Stimulated activated CD4-positive, alpha-beta T cell treated with anti-CD3 and anti-CD28 coated beads, Interleukin-15, amount 100 ng/mL, for 1 hour (primary cell): ENCODE measurements around the gene SMLR1.
"Not testable (repeated sequence)": the region's sequence is repeated elsewhere in the genome, so short reads cannot be mapped to it uniquely, and the experiment has no call there.

Experiments used
- DNase-seq, 2 donors: peaks; one replicate each; pipeline ENCODE4 v3.0.0-alpha.2; 2020; ENCODE audit warnings: low read depth in 1 of 2, low spot score in 1 of 2

SMLR1 gene

GRCh38 chr6:130827247-130828149, at the start of gene SMLR1:
Gene SMLR1, plus strand, starts transcription at chr6:130827406. Its CDS starts 8 bp downstream, at chr6:130827414.
- DNase-seq, result no peak

- no peak for DNase-seq
Observed at GRCh38 chr6:130778946-130779657, 48.1 kb upstream of the SMLR1 start.

DNA sequence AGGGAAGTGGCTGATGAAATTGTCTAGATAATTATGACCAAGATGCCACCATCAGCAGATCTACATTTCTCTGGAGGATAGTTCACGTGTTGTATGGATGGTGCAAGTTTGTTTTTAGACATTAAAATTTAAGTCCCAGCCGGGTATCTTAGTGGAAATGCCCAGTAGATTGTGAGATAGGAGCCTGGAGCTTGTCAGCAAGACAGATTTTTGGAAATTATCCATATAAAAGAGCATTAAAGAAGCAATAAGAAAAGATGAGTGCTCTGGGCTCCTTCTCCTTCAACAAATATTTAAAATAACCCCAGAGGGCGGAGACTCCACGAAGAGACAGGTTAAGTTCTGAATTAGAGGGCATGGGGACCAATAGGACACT, 47.6 kb upstream of the SMLR1 start:
- DNase-seq, result no peak

GRCh38 chr6:130780122-130780521, 47.1 kb upstream of the SMLR1 start:
- no peak for DNase-seq

GRCh38 chr6:130781557-130781956, 45.6 kb upstream of the SMLR1 start:
- DNase-seq, result no peak

DNA sequence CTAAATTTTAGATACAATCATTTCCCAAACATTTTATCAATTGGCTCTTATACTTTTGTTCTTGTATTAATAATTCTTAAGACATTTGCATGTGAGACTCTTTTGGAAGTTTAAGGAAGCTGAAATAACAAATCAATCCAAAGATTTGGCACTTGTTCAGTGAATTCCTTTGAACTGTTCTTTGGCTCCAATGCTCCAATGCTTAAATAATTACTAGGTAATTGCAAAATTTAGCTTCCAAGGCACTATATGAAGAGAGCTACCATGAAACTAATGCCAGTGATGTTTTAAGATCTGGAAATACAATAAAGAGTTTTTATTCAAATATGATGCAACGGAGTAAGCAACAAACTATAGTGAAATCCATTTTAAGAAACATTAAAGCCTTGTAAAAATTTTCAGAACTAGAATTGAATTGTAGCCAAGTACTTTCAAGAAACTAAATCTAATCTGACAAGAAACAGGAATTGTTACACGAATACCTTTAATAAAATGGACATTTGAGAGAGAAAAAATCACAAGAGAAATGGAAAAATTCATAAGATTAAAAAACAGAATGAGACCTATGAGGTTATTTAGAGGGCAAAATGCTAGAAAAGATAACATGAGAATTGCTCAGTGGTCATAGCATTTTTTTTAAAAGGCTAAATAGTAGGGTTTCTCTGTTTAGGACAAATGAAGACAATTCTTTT, 43.6 kb upstream of the SMLR1 start:
- no peak for DNase-seq

GRCh38 chr6:130787726-130788500, 39.3 kb upstream of the SMLR1 start:
- no peak for DNase-seq

GRCh38 chr6:130788954-130789353, 38.3 kb upstream of the SMLR1 start:
- DNase-seq, result no peak

DNA sequence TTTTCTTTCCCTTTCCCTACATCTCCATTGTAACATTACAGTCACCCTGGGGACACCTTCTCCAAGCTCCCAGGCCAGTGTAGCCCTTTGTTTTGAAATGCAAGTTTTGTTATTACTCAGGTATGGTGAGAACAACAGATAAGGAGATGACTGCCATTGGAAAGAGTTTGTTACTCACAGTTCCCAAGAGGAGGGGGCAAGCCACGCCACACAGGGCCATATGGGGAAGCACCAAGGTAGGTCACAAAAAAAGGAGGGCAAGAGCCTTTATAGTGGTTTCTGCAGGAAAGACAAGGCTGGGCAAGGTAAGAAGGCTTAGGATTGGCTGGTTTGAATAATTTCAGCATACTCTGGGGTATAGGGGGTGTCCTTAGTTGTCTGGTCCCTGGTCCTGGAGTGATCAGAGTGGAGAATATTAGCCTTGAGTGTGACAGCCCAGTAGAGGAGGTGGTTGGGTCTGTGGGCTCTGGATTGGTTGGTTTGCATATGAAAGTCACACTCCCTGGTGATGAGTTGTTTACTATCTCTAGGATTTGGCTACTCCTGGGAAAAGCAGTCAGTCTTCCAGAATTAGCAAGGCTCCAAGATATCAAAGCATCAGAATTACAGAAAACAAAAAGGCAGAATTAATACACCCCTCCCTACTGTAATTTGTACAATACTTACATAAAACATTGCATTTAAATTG, 33.1 kb upstream of the SMLR1 start:
- no peak for DNase-seq

- no peak for DNase-seq
Observed at GRCh38 chr6:130794738-130795137, 32.5 kb upstream of the SMLR1 start.

GRCh38 chr6:130796313-130796905, 30.8 kb upstream of the SMLR1 start:
- no peak for DNase-seq

- DNase-seq, result no peak
Observed at GRCh38 chr6:130797061-130797460, 30.1 kb upstream of the SMLR1 start.

- not testable (repeated sequence) for DNase-seq
Observed at GRCh38 chr6:130801368-130801767, 25.8 kb upstream of the SMLR1 start.

DNA sequence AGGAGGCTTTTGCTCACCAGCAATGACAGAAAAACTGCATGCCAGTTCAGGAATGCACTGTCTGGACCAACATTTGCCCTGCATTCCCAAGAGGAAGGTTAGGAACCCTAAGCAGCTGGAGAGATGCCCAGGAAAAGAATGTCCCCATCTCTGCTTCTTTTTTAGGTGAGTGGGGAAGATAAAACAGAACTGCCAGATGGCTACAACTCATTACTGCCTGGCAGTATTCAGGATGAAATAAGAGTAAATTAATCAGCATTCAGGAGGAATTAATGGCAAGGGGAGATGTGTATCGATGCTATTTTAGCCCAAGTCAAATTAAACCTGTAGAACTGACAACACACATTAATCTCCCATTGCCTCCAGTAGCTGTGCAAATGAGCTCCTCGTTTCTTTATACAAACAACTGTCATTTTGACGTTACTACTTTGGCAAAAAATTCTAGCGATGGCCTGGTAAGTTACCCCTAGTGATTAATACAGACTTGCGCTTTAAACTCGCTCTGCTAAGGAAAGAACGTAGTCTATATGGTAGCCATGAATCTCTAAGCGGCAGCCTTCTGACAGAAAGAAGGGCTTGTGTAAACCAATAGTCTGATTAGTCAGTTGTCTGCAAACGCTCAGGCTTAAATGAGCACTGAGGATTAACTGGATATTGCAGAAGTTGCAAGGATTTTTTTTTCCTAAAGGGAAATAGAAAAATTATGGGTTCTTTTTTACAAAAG, 16.7 kb upstream of the SMLR1 start:
- DNase-seq, result no peak

DNA sequence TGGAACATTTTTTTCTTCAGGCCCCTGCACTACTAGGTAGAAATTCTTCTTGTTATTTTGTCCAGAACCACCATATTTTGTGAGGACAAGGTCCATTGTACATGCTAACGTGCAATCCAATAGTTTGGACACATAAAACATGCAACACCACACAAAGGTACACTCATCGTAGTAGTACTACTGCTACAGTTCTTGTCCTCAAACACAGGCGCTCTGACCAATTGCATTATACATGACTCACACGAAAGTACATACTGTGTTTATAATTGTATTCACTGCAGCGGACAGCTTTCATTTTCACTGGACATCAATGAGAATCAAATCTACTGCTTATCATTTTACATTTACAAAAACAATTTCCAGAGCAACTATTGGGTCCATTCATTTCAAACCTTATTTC, 15.3 kb upstream of the SMLR1 start:
- DNase-seq, result no peak

- no peak for DNase-seq
Observed at GRCh38 chr6:130814506-130814905, 12.7 kb upstream of the SMLR1 start.

GRCh38 chr6:130815200-130816071, 11.8 kb upstream of the SMLR1 start:
- no peak for DNase-seq

GRCh38 chr6:130822736-130823135, 4.5 kb upstream of the SMLR1 start:
- no peak for DNase-seq
